H9 (cell line): ENCODE data around the gene FILIP1. TPM values are rescaled to one million over a fixed set of nuclear protein-coding genes. Genes with fewer than 3 reads are reported as not detected.

Experiments used
- DNase-seq: peaks from one replicate; pipeline ENCODE4 v3.0.0-alpha.2; 2017
- H2AFZ ChIP-seq: one replicate; pipeline ENCODE4 v1.6.1; 2013; ENCODE audit warnings: mild to moderate bottlenecking, low read length, control low read depth, moderate library complexity
- H2AK5ac ChIP-seq: 2 replicates; pipeline ENCODE4 v1.6.1; 2013; ENCODE audit warnings: low read length, control low read depth, mixed read lengths; ENCODE audit not compliant: insufficient read length
- H2BK120ac ChIP-seq: one replicate; pipeline ENCODE4 v1.6.1; 2013; ENCODE audit warnings: low read depth, mild to moderate bottlenecking, low read length, control low read depth, inconsistent platforms; ENCODE audit not compliant: poor library complexity, severe bottlenecking
- H2BK12ac ChIP-seq: 2 replicates; pipeline ENCODE4 v1.6.1; 2013; ENCODE audit warnings: low read length, control low read depth, mixed read lengths, low read depth; ENCODE audit not compliant: insufficient read length
- H2BK15ac ChIP-seq: 2 replicates; pipeline ENCODE4 v1.6.1; 2013; ENCODE audit warnings: low read depth, low read length, control low read depth
- H2BK20ac ChIP-seq: one replicate; pipeline ENCODE4 v1.6.1; 2013; ENCODE audit warnings: low read depth, mild to moderate bottlenecking, low read length, control low read depth, inconsistent platforms; ENCODE audit not compliant: poor library complexity, severe bottlenecking
- H2BK5ac ChIP-seq: 2 replicates; pipeline ENCODE4 v1.6.1; 2013; ENCODE audit warnings: low read length, control low read depth, mixed read lengths; ENCODE audit not compliant: insufficient read length
- H3K14ac ChIP-seq: 2 replicates; pipeline ENCODE4 v1.6.1; 2013; ENCODE audit warnings: low read length, control low read depth; ENCODE audit not compliant: insufficient read depth
- H3K18ac ChIP-seq: 2 replicates; pipeline ENCODE4 v1.6.1; 2013; ENCODE audit warnings: low read depth, mild to moderate bottlenecking, mixed read lengths, low read length, control low read depth; ENCODE audit not compliant: insufficient read length
- H3K23ac ChIP-seq: 2 replicates; pipeline ENCODE4 v1.6.1; 2013; ENCODE audit warnings: low read length, control low read depth, mixed read lengths, low read depth; ENCODE audit not compliant: insufficient read length
- H3K23me2 ChIP-seq: 2 replicates; pipeline ENCODE4 v1.6.1; 2013; ENCODE audit warnings: low read depth, mild to moderate bottlenecking, mixed read lengths, low read length, control low read depth; ENCODE audit not compliant: insufficient read length, poor library complexity, severe bottlenecking
- H3K27ac ChIP-seq: 2 replicates; pipeline ENCODE4 v1.5.1; 2013; ENCODE audit warnings: low read length, control low read depth, mixed read lengths, low read depth; ENCODE audit not compliant: insufficient read length
- H3K27me3 ChIP-seq: 2 replicates; pipeline ENCODE4 v1.6.1; 2013; ENCODE audit warnings: low read length, control low read depth, inconsistent platforms; ENCODE audit not compliant: insufficient read depth
- H3K4ac ChIP-seq: 2 replicates; pipeline ENCODE4 v1.6.1; 2013; ENCODE audit warnings: low read depth, mild to moderate bottlenecking, control low read depth, inconsistent platforms, low read length, moderate library complexity
- H3K4me1 ChIP-seq: 2 replicates; pipeline ENCODE4 v1.6.1; 2013; ENCODE audit warnings: low read length, control low read depth, inconsistent platforms; ENCODE audit not compliant: insufficient read depth
- H3K4me2 ChIP-seq: 2 replicates; pipeline ENCODE4 v1.6.1; 2013; ENCODE audit warnings: low read length, control low read depth, mixed read lengths; ENCODE audit not compliant: insufficient read length, insufficient read depth
- H3K56ac ChIP-seq: 2 replicates; pipeline ENCODE4 v1.6.1; 2013; ENCODE audit warnings: low read depth, mild to moderate bottlenecking, mixed read lengths, low read length, control low read depth; ENCODE audit not compliant: insufficient read length
- H3K79me1 ChIP-seq: 2 replicates; pipeline ENCODE4 v1.6.1; 2013; ENCODE audit warnings: low read depth, mild to moderate bottlenecking, moderate library complexity, low read length, control low read depth, inconsistent platforms; ENCODE audit not compliant: insufficient read depth, poor library complexity, severe bottlenecking
- H3K79me2 ChIP-seq: 2 replicates; pipeline ENCODE4 v1.6.1; 2013; ENCODE audit warnings: low read length, control low read depth, inconsistent platforms; ENCODE audit not compliant: insufficient read depth
- H3K9ac ChIP-seq: 2 replicates; pipeline ENCODE4 v1.6.1; 2013; ENCODE audit warnings: low read length, control low read depth, mixed read lengths; ENCODE audit not compliant: insufficient read length; ENCODE audit errors: extremely low read depth
- H3K9me3 ChIP-seq: one replicate; pipeline ENCODE4 v1.6.1; 2013; ENCODE audit warnings: low read depth, low read length, inconsistent platforms; ENCODE audit not compliant: control insufficient read depth
- H3T11ph ChIP-seq: one replicate; pipeline ENCODE4 v1.6.1; 2013; ENCODE audit warnings: mild to moderate bottlenecking, low read length, control low read depth, inconsistent platforms
- H4K20me1 ChIP-seq: one replicate; pipeline ENCODE4 v1.6.1; 2013; ENCODE audit not compliant: control insufficient read depth, insufficient read length, insufficient read depth
- H4K5ac ChIP-seq: 2 replicates; pipeline ENCODE4 v1.6.1; 2013; ENCODE audit warnings: low read depth, mild to moderate bottlenecking, mixed read lengths, low read length, control low read depth; ENCODE audit not compliant: insufficient read length
- H4K8ac ChIP-seq: replicated peaks from 2 replicates; pipeline ENCODE4 v1.6.1; 2013; ENCODE audit warnings: low read length, control low read depth, mixed read lengths, low read depth; ENCODE audit not compliant: insufficient read length
- H4K91ac ChIP-seq: 2 replicates; pipeline ENCODE4 v1.6.1; 2013; ENCODE audit warnings: low read depth, mild to moderate bottlenecking, moderate library complexity, mixed read lengths, low read length, control low read depth; ENCODE audit not compliant: insufficient read length
- H3K27ac Mint-ChIP-seq, 3 experiments: 2 replicates in 2 of 3; 3 replicates in 1 of 3; pipeline ENCODE4 v1.8.0; 2020 to 2021; ENCODE audit warnings: mixed read lengths in 3 of 3, mild to moderate bottlenecking in 1 of 3, moderate library complexity in 1 of 3
- H3K27me3 Mint-ChIP-seq: 2 replicates; pipeline ENCODE4 v1.8.0; 2021; ENCODE audit warnings: low read depth, mild to moderate bottlenecking, moderate library complexity, mixed read lengths
- H3K36me3 Mint-ChIP-seq, 3 experiments: 2 replicates in 2 of 3; 3 replicates in 1 of 3; pipeline ENCODE4 v1.8.0; 2020 to 2021; ENCODE audit warnings: low read depth in 3 of 3, mixed read lengths in 3 of 3; ENCODE audit not compliant: insufficient read depth in 1 of 3
- H3K4me1 Mint-ChIP-seq, 2 experiments: 2 replicates each; pipeline ENCODE4 v1.8.0; 2020; ENCODE audit warnings: mixed read lengths in 2 of 2
- H3K4me3 Mint-ChIP-seq, 2 experiments: 2 replicates in 1 of 2; 3 replicates in 1 of 2; pipeline ENCODE4 v1.8.0; 2020 to 2021; ENCODE audit warnings: mild to moderate bottlenecking in 2 of 2, mixed read lengths in 2 of 2, moderate library complexity in 1 of 2
- H3K9me3 Mint-ChIP-seq, 2 experiments: 2 replicates in 1 of 2; 3 replicates in 1 of 2; pipeline ENCODE4 v1.8.0; 2020; ENCODE audit warnings: mild to moderate bottlenecking in 2 of 2, mixed read lengths in 2 of 2, moderate library complexity in 1 of 2
- WGBS: extraction: QIAGEN DNeasy Blood & Tissue Kit; methylation state at CpG from one replicate; pipeline ENCODE4 v1.1.7; 2013; ENCODE audit warnings: missing lambda C conversion rate, low lambda C conversion rate, mixed read lengths; ENCODE audit not compliant: insufficient read length; ENCODE audit errors: extremely low coverage; 5-methylcytosine and 5-hydroxymethylcytosine counted together
- total RNA-seq: library from RNA; stranded (reverse); gene quantifications from 2 replicates; pipeline ENCODE4 v1.2.1, GENCODE V29; 2021
- TF ChIP-seq, protein P1 (sequence below): fragments of 200-600 bp; sonication (generic); conservative IDR thresholded peaks from 3 replicates; pipeline ENCODE4 v1.8.0; 2021; ENCODE audit warnings: antibody characterized with exemption, mild to moderate bottlenecking

Gene FILIP1
- total RNA-seq, 1 experiment from 2014 or later = 10.5 TPM

DNA sequence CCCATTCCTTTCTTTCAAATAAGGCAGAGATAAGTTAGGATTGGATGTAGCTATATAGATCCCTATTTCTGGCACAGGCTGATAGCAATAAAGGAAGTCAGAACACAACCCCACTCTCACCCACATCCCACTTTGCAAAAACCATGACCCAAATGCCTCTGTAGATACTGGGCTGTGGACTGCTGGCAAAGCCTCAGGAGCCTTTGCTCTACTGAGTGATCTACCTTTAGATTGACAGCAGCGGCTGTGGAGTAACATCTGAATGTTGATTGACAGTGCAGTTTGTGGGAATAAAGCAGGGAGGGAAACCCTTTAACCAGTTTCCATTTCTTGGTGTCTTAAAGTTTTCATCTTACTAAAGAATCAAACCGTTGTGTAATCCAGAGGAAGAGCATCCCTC is 202.3 kb downstream of the FILIP1 start:
- no peak overlapping the region for H2BK15ac ChIP-seq
- H2BK20ac ChIP-seq = no peak overlapping the region
- peaks cover 2% of the 10 kb centered on the region; the same call in 1 of the 2 replicates for H3K4me1 ChIP-seq
- no peak overlapping the region for H3K9ac ChIP-seq
- H4K8ac ChIP-seq = no peak overlapping the region
- no peak overlapping the region for H3K4me2 ChIP-seq
- WGBS = no CpG with 5 or more reads among the region's 2 CpGs
- H3K14ac ChIP-seq = no peak overlapping the region
- H3K4ac ChIP-seq = no peak overlapping the region
- no peak for DNase-seq
- no peaks in the 10 kb centered on the region for H4K20me1 ChIP-seq
- Mint-ChIP-seq H3K4me1 (peaks cover 27 to 34% of the 10 kb centered on the region in 2 experiments), H3K27ac (peak overlapping the region in 1 of 3 experiments; percentile 94; a peak in 2 of 7 replicates), H3K36me3 (peaks cover 0 to 4% (median 2%) of the 10 kb centered on the region in 3 experiments; a peak in 2 of 7 replicates), H3K9me3 (no peaks in the 10 kb centered on the region), H3K27me3 (no peaks in the 10 kb centered on the region), H3K4me3 (no peak overlapping the region)
- H4K91ac ChIP-seq = no peak overlapping the region
- TF ChIP-seq, protein P1, sequence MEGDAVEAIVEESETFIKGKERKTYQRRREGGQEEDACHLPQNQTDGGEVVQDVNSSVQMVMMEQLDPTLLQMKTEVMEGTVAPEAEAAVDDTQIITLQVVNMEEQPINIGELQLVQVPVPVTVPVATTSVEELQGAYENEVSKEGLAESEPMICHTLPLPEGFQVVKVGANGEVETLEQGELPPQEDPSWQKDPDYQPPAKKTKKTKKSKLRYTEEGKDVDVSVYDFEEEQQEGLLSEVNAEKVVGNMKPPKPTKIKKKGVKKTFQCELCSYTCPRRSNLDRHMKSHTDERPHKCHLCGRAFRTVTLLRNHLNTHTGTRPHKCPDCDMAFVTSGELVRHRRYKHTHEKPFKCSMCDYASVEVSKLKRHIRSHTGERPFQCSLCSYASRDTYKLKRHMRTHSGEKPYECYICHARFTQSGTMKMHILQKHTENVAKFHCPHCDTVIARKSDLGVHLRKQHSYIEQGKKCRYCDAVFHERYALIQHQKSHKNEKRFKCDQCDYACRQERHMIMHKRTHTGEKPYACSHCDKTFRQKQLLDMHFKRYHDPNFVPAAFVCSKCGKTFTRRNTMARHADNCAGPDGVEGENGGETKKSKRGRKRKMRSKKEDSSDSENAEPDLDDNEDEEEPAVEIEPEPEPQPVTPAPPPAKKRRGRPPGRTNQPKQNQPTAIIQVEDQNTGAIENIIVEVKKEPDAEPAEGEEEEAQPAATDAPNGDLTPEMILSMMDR = no peak
- no peak overlapping the region for H3T11ph ChIP-seq
- H3K9me3 ChIP-seq = no peaks in the 10 kb centered on the region
- H2BK12ac ChIP-seq = no peak overlapping the region
- H2AK5ac ChIP-seq = no peak overlapping the region
- no peak overlapping the region for H2BK5ac ChIP-seq
- no peak overlapping the region for H3K27ac ChIP-seq
- no peaks in the 10 kb centered on the region for H3K27me3 ChIP-seq
- no peaks in the 10 kb centered on the region for H3K79me1 ChIP-seq
- H3K23ac ChIP-seq = no peak overlapping the region
- no peak overlapping the region for H2BK120ac ChIP-seq
- no peaks in the 10 kb centered on the region for H3K79me2 ChIP-seq
- H2AFZ ChIP-seq = no peak overlapping the region
- no peaks in the 10 kb centered on the region for H3K23me2 ChIP-seq
- H3K18ac ChIP-seq = no peak overlapping the region
- no peak overlapping the region for H4K5ac ChIP-seq
- no peak overlapping the region for H3K56ac ChIP-seq
